ENCODE data around the gene STX5. TPM values are rescaled to one million over a fixed set of nuclear protein-coding genes. Genes with fewer than 3 reads are reported as not detected.

STX5 gene
- total and polyA plus RNA-seq, 10 of the 15 experiments (the other 5 are each of a cell fraction or from before 2014, with no cell fraction given) = 3.8 to 35.4 (median 27.4) TPM

DNA sequence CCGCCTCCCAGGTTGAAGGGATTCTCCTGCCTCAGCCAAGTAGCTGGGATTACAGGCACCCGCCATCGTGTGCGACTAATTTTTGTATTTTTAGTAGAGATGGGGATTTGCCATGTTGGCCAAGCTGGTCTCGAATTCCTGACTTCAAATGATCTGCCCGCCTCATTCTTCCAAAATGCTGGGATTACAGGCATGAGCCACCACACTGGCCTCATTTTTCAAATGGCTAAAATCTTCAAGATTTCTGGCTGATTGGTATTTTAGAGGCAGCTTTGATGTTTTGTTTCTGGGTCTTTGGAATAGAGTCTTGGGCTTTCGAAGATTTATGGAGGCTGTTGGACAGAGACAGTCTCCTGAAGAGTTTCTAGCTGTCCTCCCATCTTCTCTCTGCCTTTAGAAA, 43.0 kb upstream of the STX5 start:
- POLR2A ChIA-PET = interaction anchor here (0.5 to 1.7 kb wide), 3 partner anchors 9 to 59 kb away, joined by 3 to 5 read pairs (median 4); no protein-coding TSS in a partner anchor
- peaks cover 14% of the 10 kb centered on the region for H3K79me2 ChIP-seq (ENCODE audit: control insufficient read depth, insufficient read depth, low read length)
- peaks cover 6% of the 10 kb centered on the region for H3K4me1 ChIP-seq (ENCODE audit: control insufficient read depth, insufficient read depth, low read length)
- no TSS peak for BruUV-seq (replicated peaks)
- H2AFZ ChIP-seq (ENCODE audit: control insufficient read depth, low read depth, low read length) = no peak overlapping the region
- RAD21 ChIA-PET (ENCODE audit: unreplicated experiment) = no interaction called here
- no peak for FAIRE-seq
- no peaks in the 10 kb centered on the region for H4K20me1 ChIP-seq (ENCODE audit: control insufficient read depth, insufficient read depth)
- H3K9me3 ChIP-seq (replicated peaks; ENCODE audit: control insufficient read depth, insufficient read depth, low read length) = no peaks in the 10 kb centered on the region
- no peak overlapping the region for H3K4me3 ChIP-seq
- WGBS (ENCODE audit: insufficient coverage, insufficient replicate concordance, low lambda C conversion rate, missing lambda C conversion rate) = 97% methylated on average over 7 of the region's 7 CpGs
- H3K27me3 ChIP-seq (replicated peaks in 1 of 2; ENCODE audit: control insufficient read depth in 2 of 2, insufficient read depth in 2 of 2, low read length in 1 of 2) = no peaks in the 10 kb centered on the region
- H3K4me2 ChIP-seq (ENCODE audit: control insufficient read depth, insufficient read depth) = no peak overlapping the region
- intact Hi-C loops (cut with micrococcal nuclease; ENCODE audit: unreplicated experiment) = no loop called here
- no peak for DNase-seq (ENCODE audit: low read depth, low spot score)
- H3K9ac ChIP-seq (ENCODE audit: control insufficient read depth, insufficient read depth, low read length) = no peak overlapping the region
- SMC1A ChIA-PET (ENCODE audit: uncharacterized antibody, unreplicated experiment) = interaction anchor here (0.8 to 2.4 kb wide), 2 partner anchors 11 to 20 kb away, joined by 5 read pairs; no protein-coding TSS in a partner anchor
- CTCF ChIA-PET = interaction anchor here (1.0 to 5.4 kb wide), 3 partner anchors 12 to 450 kb away, joined by 3 to 31 read pairs (median 3); no protein-coding TSS in a partner anchor
- in situ Hi-C loops (cut with MboI) = no loop called here
- no peak for ATAC-seq
- no peak overlapping the region for H3K27ac ChIP-seq (ENCODE audit: control insufficient read depth, insufficient read depth)
- H3K36me3 ChIP-seq (ENCODE audit: control insufficient read depth in 2 of 2, insufficient read depth in 2 of 2, low read length in 1 of 2) = peaks cover 6 to 7% of the 10 kb centered on the region in 2 experiments
- TF ChIP-seq, protein P1, sequence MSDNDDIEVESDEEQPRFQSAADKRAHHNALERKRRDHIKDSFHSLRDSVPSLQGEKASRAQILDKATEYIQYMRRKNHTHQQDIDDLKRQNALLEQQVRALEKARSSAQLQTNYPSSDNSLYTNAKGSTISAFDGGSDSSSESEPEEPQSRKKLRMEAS (IDR thresholded peaks at IDR 0.05; ENCODE audit: low read depth, low read length) = no peak
- TF ChIP-seq TCF3 (IDR thresholded peaks at IDR 0.05; ENCODE audit: borderline replicate concordance, insufficient read depth, low read depth, low read length) (no peak), RELA (IDR thresholded peaks at IDR 0.05; ENCODE audit: borderline replicate concordance, partially characterized antibody) (no peak), MXI1 (IDR thresholded peaks at IDR 0.05; ENCODE audit: low read depth, low read length) (no peak), MYB (IDR thresholded peaks at IDR 0.05; ENCODE audit: borderline replicate concordance, low read depth, low read length) (no peak), EED (IDR thresholded peaks at IDR 0.05; ENCODE audit: low read depth) (no peak), STAT3 (IDR thresholded peaks at IDR 0.05; ENCODE audit: low read depth, low read length) (no peak), SMAD5 (IDR thresholded peaks at IDR 0.05; ENCODE audit: low read depth) (no peak), CHD1 (IDR thresholded peaks at IDR 0.05; ENCODE audit: low read depth, low read length) (no peak)
- TF ChIP-seq, protein P2, sequence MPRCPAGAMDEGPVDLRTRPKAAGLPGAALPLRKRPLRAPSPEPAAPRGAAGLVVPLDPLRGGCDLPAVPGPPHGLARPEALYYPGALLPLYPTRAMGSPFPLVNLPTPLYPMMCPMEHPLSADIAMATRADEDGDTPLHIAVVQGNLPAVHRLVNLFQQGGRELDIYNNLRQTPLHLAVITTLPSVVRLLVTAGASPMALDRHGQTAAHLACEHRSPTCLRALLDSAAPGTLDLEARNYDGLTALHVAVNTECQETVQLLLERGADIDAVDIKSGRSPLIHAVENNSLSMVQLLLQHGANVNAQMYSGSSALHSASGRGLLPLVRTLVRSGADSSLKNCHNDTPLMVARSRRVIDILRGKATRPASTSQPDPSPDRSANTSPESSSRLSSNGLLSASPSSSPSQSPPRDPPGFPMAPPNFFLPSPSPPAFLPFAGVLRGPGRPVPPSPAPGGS (IDR thresholded peaks at IDR 0.05; ENCODE audit: borderline replicate concordance, insufficient read depth, low read depth, low read length, poor library complexity, severe bottlenecking) = no peak
- TF ChIP-seq, protein P3, sequence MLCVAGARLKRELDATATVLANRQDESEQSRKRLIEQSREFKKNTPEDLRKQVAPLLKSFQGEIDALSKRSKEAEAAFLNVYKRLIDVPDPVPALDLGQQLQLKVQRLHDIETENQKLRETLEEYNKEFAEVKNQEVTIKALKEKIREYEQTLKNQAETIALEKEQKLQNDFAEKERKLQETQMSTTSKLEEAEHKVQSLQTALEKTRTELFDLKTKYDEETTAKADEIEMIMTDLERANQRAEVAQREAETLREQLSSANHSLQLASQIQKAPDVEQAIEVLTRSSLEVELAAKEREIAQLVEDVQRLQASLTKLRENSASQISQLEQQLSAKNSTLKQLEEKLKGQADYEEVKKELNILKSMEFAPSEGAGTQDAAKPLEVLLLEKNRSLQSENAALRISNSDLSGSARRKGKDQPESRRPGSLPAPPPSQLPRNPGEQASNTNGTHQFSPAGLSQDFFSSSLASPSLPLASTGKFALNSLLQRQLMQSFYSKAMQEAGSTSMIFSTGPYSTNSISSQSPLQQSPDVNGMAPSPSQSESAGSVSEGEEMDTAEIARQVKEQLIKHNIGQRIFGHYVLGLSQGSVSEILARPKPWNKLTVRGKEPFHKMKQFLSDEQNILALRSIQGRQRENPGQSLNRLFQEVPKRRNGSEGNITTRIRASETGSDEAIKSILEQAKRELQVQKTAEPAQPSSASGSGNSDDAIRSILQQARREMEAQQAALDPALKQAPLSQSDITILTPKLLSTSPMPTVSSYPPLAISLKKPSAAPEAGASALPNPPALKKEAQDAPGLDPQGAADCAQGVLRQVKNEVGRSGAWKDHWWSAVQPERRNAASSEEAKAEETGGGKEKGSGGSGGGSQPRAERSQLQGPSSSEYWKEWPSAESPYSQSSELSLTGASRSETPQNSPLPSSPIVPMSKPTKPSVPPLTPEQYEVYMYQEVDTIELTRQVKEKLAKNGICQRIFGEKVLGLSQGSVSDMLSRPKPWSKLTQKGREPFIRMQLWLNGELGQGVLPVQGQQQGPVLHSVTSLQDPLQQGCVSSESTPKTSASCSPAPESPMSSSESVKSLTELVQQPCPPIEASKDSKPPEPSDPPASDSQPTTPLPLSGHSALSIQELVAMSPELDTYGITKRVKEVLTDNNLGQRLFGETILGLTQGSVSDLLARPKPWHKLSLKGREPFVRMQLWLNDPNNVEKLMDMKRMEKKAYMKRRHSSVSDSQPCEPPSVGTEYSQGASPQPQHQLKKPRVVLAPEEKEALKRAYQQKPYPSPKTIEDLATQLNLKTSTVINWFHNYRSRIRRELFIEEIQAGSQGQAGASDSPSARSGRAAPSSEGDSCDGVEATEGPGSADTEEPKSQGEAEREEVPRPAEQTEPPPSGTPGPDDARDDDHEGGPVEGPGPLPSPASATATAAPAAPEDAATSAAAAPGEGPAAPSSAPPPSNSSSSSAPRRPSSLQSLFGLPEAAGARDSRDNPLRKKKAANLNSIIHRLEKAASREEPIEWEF (IDR thresholded peaks at IDR 0.05; ENCODE audit: insufficient replicate concordance, low read depth, low read length) = no peak
- TF ChIP-seq, protein P4, sequence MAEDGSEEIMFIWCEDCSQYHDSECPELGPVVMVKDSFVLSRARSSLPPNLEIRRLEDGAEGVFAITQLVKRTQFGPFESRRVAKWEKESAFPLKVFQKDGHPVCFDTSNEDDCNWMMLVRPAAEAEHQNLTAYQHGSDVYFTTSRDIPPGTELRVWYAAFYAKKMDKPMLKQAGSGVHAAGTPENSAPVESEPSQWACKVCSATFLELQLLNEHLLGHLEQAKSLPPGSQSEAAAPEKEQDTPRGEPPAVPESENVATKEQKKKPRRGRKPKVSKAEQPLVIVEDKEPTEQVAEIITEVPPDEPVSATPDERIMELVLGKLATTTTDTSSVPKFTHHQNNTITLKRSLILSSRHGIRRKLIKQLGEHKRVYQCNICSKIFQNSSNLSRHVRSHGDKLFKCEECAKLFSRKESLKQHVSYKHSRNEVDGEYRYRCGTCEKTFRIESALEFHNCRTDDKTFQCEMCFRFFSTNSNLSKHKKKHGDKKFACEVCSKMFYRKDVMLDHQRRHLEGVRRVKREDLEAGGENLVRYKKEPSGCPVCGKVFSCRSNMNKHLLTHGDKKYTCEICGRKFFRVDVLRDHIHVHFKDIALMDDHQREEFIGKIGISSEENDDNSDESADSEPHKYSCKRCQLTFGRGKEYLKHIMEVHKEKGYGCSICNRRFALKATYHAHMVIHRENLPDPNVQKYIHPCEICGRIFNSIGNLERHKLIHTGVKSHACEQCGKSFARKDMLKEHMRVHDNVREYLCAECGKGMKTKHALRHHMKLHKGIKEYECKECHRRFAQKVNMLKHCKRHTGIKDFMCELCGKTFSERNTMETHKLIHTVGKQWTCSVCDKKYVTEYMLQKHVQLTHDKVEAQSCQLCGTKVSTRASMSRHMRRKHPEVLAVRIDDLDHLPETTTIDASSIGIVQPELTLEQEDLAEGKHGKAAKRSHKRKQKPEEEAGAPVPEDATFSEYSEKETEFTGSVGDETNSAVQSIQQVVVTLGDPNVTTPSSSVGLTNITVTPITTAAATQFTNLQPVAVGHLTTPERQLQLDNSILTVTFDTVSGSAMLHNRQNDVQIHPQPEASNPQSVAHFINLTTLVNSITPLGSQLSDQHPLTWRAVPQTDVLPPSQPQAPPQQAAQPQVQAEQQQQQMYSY (CRISPR knock-in tag; IDR thresholded peaks at IDR 0.05) = no peak
- TF ChIP-seq, protein P5, sequence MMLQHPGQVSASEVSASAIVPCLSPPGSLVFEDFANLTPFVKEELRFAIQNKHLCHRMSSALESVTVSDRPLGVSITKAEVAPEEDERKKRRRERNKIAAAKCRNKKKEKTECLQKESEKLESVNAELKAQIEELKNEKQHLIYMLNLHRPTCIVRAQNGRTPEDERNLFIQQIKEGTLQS (IDR thresholded peaks at IDR 0.05; ENCODE audit: borderline replicate concordance, extremely low read depth, low read depth, low read length) = no peak
